HEK293 (cell line): ENCODE results near the gene LDB2.
"Not testable (repeated sequence)": the region's sequence is repeated elsewhere in the genome, so short reads cannot be mapped to it uniquely, and the experiment has no call there.

Source experiments
- CTCF ChIA-PET: fragments of 350-600 bp; formaldehyde crosslinking; extraction: SDS; loops from one replicate; lab custom pipeline; 2021; ENCODE audit warnings: antibody characterized with exemption; lab: Yijun Ruan, JAX
- POLR2A ChIA-PET: fragments of 300-600 bp; formaldehyde crosslinking; extraction: SDS; loops from one replicate; lab custom pipeline; 2020; ENCODE audit warnings: antibody characterized with exemption, inconsistent platforms; lab: Yijun Ruan, JAX
- H3K27ac ChIP-seq: fragments of 200-500 bp; sonication (Bioruptor generic); 2 replicates; pipeline ENCODE4 v1.5.1; 2014; ENCODE audit warnings: low read depth, low read length, control low read depth, inconsistent platforms; ENCODE audit errors: extremely low read depth
- H3K36me3 ChIP-seq, 2 experiments: fragments of 200-500 bp in 1 of 2; sonication (Bioruptor generic) in 1 of 2; 1 replicate in 1 of 2; 2 replicates in 1 of 2; pipeline ENCODE4 v1.5.1; 2014 to 2017; ENCODE audit warnings: inconsistent platforms in 2 of 2, low read length in 2 of 2; ENCODE audit not compliant: control insufficient read depth in 2 of 2, insufficient read depth in 1 of 2
- H3K4me1 ChIP-seq: fragments of 200-500 bp; sonication (Bioruptor generic); 2 replicates; pipeline ENCODE4 v1.5.1; 2014; ENCODE audit warnings: mild to moderate bottlenecking, low read length, inconsistent platforms; ENCODE audit not compliant: control insufficient read depth, insufficient read depth
- H3K4me3 ChIP-seq: 2 replicates; pipeline ENCODE4 v1.5.1; 2011; ENCODE audit warnings: low read depth, mild to moderate bottlenecking, control low read depth, low read length, moderate library complexity
- H3K9me3 ChIP-seq: fragments of 200-500 bp; sonication (Bioruptor generic); 2 replicates; pipeline ENCODE4 v1.5.1; 2014; ENCODE audit warnings: low read depth, low read length, inconsistent platforms; ENCODE audit not compliant: control insufficient read depth, insufficient read depth
- EGR2 ChIP-seq: fragments of 450-650 bp; formaldehyde crosslinking; IDR thresholded peaks from 2 replicates; pipeline ENCODE4 v1.5.1; 2016; ENCODE audit warnings: low read depth, missing biosample characterization, missing genetic modification characterization
- HOXA7 ChIP-seq: sonication (generic); formaldehyde crosslinking; IDR thresholded peaks from 2 replicates; pipeline ENCODE4 v1.8.1; 2022; ENCODE audit warnings: missing genetic modification reagents, borderline replicate concordance
- IKZF3 ChIP-seq: fragments of 450-650 bp; IDR thresholded peaks from 2 replicates; pipeline ENCODE4 v1.5.0; 2018; ENCODE audit warnings: missing biosample characterization, mild to moderate bottlenecking, missing genetic modification characterization, moderate library complexity
- SETDB1 ChIP-seq: IDR thresholded peaks from one replicate; pipeline ENCODE4 v1.6.1; 2017; ENCODE audit warnings: mild to moderate bottlenecking, low read length, moderate library complexity, mixed read lengths; ENCODE audit not compliant: insufficient read length
- ZBTB8A ChIP-seq: fragments of 450-650 bp; formaldehyde crosslinking; IDR thresholded peaks from 2 replicates; pipeline ENCODE4 v1.5.1; 2016; ENCODE audit warnings: missing biosample characterization, missing genetic modification characterization
- ZNF19 ChIP-seq: fragments of 450-650 bp; formaldehyde crosslinking; IDR thresholded peaks from 2 replicates; pipeline ENCODE4; 2016; ENCODE audit warnings: missing biosample characterization, missing genetic modification characterization, low read depth
- ZNF221 ChIP-seq: fragments of 450-650 bp; formaldehyde crosslinking; IDR thresholded peaks from 2 replicates; pipeline ENCODE4 v1.5.1; 2017; ENCODE audit warnings: missing biosample characterization, missing genetic modification characterization, borderline replicate concordance
- ZNF366 ChIP-seq: fragments of 450-650 bp; formaldehyde crosslinking; conservative IDR thresholded peaks from 2 replicates; pipeline ENCODE4 v1.5.1; 2016; ENCODE audit warnings: missing biosample characterization, missing genetic modification characterization
- ZNF404 ChIP-seq: fragments of 450-650 bp; formaldehyde crosslinking; IDR thresholded peaks from 2 replicates; pipeline ENCODE4 v1.5.1; 2017; ENCODE audit warnings: missing biosample characterization, missing genetic modification characterization
- ZNF416 ChIP-seq: fragments of 450-650 bp; formaldehyde crosslinking; IDR thresholded peaks from 2 replicates; pipeline ENCODE4 v1.5.1; 2016; ENCODE audit warnings: missing biosample characterization, missing genetic modification characterization
- ZNF521 ChIP-seq: fragments of 450-650 bp; formaldehyde crosslinking; IDR thresholded peaks from 2 replicates; pipeline ENCODE4 v1.5.1; 2017; ENCODE audit warnings: missing biosample characterization, mild to moderate bottlenecking, missing genetic modification characterization
- ZNF624 ChIP-seq: fragments of 450-650 bp; formaldehyde crosslinking; IDR thresholded peaks from 2 replicates; pipeline ENCODE4 v1.5.1; 2017; ENCODE audit warnings: missing biosample characterization, missing genetic modification characterization
- ZNF701 ChIP-seq: fragments of 450-650 bp; formaldehyde crosslinking; IDR thresholded peaks from 2 replicates; pipeline ENCODE4 v1.5.1; 2016; ENCODE audit warnings: missing biosample characterization, missing genetic modification characterization
- TF ChIP-seq, protein P1 (sequence below): fragments of 450-650 bp; formaldehyde crosslinking; conservative IDR thresholded peaks from 2 replicates; pipeline ENCODE4 v1.5.1; 2016; ENCODE audit warnings: low read depth, missing biosample characterization, missing genetic modification characterization
- TF ChIP-seq, protein P2 (sequence below): fragments of 450-650 bp; formaldehyde crosslinking; IDR thresholded peaks from 2 replicates; pipeline ENCODE4 v1.5.1; 2017; ENCODE audit warnings: missing biosample characterization, missing genetic modification characterization
- TF ChIP-seq, protein P3 (sequence below): fragments of 450-650 bp; formaldehyde crosslinking; IDR thresholded peaks from 2 replicates; pipeline ENCODE4 v1.5.1; 2016; ENCODE audit warnings: missing biosample characterization, missing genetic modification characterization
- TF ChIP-seq, protein P4 (sequence below): fragments of 450-650 bp; formaldehyde crosslinking; IDR thresholded peaks from 2 replicates; pipeline ENCODE4 v1.5.1; 2016; ENCODE audit warnings: missing biosample characterization, missing genetic modification characterization, borderline replicate concordance

The LDB2 gene

DNA sequence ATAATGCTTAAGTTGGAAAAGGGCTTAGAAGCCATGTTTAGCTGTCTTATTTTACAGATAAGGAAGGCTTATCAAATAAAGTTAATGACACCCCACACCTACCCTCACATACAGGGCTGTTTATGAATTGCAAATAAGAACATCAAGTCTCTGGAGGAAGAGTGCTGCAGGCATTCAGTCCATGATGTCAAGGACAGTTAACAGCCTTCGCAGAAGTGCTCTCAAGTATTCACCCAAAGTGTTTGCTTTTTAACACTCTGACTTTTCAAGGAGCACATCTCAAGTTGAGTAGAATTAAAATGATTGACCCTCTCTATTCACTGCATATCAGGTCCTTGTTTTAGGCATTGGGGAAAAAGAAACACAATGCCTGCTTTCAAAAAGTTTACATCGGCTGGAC lies 328.7 kb downstream of the LDB2 start:
- TF ChIP-seq ZBTB8A (no peak), ZNF521 (tag by site-specific recombination) (no peak), ZNF404 (tag by site-specific recombination) (no peak), ZNF19 (tag by site-specific recombination) (no peak), HOXA7 (CRISPR knock-in tag) (no peak), ZNF366 (tag by site-specific recombination) (no peak), ZNF624 (no peak), SETDB1 (no peak)
- TF ChIP-seq, protein P1, sequence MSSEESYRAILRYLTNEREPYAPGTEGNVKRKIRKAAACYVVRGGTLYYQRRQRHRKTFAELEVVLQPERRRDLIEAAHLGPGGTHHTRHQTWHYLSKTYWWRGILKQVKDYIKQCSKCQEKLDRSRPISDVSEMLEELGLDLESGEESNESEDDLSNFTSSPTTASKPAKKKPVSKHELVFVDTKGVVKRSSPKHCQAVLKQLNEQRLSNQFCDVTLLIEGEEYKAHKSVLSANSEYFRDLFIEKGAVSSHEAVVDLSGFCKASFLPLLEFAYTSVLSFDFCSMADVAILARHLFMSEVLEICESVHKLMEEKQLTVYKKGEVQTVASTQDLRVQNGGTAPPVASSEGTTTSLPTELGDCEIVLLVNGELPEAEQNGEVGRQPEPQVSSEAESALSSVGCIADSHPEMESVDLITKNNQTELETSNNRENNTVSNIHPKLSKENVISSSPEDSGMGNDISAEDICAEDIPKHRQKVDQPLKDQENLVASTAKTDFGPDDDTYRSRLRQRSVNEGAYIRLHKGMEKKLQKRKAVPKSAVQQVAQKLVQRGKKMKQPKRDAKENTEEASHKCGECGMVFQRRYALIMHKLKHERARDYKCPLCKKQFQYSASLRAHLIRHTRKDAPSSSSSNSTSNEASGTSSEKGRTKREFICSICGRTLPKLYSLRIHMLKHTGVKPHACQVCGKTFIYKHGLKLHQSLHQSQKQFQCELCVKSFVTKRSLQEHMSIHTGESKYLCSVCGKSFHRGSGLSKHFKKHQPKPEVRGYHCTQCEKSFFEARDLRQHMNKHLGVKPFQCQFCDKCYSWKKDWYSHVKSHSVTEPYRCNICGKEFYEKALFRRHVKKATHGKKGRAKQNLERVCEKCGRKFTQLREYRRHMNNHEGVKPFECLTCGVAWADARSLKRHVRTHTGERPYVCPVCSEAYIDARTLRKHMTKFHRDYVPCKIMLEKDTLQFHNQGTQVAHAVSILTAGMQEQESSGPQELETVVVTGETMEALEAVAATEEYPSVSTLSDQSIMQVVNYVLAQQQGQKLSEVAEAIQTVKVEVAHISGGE: no peak
- TF ChIP-seq, protein P2, sequence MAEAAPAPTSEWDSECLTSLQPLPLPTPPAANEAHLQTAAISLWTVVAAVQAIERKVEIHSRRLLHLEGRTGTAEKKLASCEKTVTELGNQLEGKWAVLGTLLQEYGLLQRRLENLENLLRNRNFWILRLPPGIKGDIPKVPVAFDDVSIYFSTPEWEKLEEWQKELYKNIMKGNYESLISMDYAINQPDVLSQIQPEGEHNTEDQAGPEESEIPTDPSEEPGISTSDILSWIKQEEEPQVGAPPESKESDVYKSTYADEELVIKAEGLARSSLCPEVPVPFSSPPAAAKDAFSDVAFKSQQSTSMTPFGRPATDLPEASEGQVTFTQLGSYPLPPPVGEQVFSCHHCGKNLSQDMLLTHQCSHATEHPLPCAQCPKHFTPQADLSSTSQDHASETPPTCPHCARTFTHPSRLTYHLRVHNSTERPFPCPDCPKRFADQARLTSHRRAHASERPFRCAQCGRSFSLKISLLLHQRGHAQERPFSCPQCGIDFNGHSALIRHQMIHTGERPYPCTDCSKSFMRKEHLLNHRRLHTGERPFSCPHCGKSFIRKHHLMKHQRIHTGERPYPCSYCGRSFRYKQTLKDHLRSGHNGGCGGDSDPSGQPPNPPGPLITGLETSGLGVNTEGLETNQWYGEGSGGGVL (tag by site-specific recombination): no peak
- TF ChIP-seq, protein P3, sequence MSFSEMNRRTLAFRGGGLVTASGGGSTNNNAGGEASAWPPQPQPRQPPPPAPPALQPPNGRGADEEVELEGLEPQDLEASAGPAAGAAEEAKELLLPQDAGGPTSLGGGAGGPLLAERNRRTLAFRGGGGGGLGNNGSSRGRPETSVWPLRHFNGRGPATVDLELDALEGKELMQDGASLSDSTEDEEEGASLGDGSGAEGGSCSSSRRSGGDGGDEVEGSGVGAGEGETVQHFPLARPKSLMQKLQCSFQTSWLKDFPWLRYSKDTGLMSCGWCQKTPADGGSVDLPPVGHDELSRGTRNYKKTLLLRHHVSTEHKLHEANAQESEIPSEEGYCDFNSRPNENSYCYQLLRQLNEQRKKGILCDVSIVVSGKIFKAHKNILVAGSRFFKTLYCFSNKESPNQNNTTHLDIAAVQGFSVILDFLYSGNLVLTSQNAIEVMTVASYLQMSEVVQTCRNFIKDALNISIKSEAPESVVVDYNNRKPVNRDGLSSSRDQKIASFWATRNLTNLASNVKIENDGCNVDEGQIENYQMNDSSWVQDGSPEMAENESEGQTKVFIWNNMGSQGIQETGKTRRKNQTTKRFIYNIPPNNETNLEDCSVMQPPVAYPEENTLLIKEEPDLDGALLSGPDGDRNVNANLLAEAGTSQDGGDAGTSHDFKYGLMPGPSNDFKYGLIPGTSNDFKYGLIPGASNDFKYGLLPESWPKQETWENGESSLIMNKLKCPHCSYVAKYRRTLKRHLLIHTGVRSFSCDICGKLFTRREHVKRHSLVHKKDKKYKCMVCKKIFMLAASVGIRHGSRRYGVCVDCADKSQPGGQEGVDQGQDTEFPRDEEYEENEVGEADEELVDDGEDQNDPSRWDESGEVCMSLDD (tag by site-specific recombination): no peak
- POLR2A ChIA-PET: no interaction called here
- H3K9me3 ChIP-seq: no peaks in the 10 kb centered on the region
- no peak overlapping the region for H3K4me3 ChIP-seq
- H3K36me3 ChIP-seq: no peaks in the 10 kb centered on the region
- no peaks in the 10 kb centered on the region for H3K4me1 ChIP-seq
- CTCF ChIA-PET: no interaction called here
- H3K27ac ChIP-seq: no peak overlapping the region

DNA sequence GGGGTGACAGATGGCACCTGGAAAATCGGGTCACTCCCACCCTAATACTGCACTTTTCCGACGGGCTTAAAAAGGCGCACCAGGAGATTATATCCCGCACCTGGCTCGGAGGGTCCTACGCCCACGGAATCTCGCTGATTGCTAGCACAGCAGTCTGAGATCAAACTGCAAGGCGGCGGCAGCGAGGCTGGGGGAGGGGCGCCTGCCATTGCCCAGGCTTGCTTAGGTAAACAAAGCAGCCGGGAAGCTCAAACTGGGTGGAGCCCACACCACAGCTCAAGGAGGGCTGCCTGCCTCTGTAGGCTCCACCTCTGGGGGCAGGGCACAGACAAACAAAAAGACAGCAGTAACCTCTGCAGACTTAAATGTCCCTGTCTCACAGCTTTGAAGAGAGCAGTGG lies 341.1 kb downstream of the LDB2 start:
- H3K36me3 ChIP-seq, H3K4me1 ChIP-seq, POLR2A ChIA-PET, H3K27ac ChIP-seq, H3K9me3 ChIP-seq, CTCF ChIA-PET, H3K4me3 ChIP-seq: not testable (repeated sequence)

DNA sequence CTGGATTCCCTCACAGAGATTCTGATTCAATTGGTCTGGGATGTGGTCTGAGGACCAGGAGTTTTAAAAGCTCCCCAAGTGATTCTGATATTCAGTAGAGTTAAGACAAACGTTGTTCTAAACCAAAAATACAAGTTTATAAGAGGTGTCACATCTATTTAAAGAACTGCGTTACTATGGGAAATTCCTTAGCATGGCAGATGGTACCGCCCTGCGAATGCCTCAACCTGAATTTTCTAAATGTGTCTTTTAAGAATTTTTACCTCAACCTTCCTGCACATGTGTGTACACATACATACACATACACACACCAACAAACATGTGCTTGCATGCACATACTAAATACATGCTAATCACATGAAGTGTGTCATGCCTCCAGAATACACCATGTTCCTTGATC lies 343.3 kb downstream of the LDB2 start:
- no peak overlapping the region for H3K4me3 ChIP-seq
- POLR2A ChIA-PET: no interaction called here
- H3K4me1 ChIP-seq: no peaks in the 10 kb centered on the region
- CTCF ChIA-PET: no interaction called here
- H3K9me3 ChIP-seq: no peaks in the 10 kb centered on the region
- no peak overlapping the region for H3K27ac ChIP-seq
- H3K36me3 ChIP-seq: no peaks in the 10 kb centered on the region
- TF ChIP-seq EGR2 (tag by site-specific recombination) (no peak), ZNF366 (tag by site-specific recombination) (no peak), IKZF3 (tag by site-specific recombination) (no peak), ZNF416 (tag by site-specific recombination) (no peak), ZNF701 (tag by site-specific recombination) (no peak), ZNF221 (tag by site-specific recombination) (no peak)
- TF ChIP-seq, protein P4, sequence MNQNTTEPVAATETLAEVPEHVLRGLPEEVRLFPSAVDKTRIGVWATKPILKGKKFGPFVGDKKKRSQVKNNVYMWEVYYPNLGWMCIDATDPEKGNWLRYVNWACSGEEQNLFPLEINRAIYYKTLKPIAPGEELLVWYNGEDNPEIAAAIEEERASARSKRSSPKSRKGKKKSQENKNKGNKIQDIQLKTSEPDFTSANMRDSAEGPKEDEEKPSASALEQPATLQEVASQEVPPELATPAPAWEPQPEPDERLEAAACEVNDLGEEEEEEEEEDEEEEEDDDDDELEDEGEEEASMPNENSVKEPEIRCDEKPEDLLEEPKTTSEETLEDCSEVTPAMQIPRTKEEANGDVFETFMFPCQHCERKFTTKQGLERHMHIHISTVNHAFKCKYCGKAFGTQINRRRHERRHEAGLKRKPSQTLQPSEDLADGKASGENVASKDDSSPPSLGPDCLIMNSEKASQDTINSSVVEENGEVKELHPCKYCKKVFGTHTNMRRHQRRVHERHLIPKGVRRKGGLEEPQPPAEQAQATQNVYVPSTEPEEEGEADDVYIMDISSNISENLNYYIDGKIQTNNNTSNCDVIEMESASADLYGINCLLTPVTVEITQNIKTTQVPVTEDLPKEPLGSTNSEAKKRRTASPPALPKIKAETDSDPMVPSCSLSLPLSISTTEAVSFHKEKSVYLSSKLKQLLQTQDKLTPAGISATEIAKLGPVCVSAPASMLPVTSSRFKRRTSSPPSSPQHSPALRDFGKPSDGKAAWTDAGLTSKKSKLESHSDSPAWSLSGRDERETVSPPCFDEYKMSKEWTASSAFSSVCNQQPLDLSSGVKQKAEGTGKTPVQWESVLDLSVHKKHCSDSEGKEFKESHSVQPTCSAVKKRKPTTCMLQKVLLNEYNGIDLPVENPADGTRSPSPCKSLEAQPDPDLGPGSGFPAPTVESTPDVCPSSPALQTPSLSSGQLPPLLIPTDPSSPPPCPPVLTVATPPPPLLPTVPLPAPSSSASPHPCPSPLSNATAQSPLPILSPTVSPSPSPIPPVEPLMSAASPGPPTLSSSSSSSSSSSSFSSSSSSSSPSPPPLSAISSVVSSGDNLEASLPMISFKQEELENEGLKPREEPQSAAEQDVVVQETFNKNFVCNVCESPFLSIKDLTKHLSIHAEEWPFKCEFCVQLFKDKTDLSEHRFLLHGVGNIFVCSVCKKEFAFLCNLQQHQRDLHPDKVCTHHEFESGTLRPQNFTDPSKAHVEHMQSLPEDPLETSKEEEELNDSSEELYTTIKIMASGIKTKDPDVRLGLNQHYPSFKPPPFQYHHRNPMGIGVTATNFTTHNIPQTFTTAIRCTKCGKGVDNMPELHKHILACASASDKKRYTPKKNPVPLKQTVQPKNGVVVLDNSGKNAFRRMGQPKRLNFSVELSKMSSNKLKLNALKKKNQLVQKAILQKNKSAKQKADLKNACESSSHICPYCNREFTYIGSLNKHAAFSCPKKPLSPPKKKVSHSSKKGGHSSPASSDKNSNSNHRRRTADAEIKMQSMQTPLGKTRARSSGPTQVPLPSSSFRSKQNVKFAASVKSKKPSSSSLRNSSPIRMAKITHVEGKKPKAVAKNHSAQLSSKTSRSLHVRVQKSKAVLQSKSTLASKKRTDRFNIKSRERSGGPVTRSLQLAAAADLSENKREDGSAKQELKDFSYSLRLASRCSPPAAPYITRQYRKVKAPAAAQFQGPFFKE: no peak
